ELR (cell line): ENCODE results near the gene TEX19.
A peak's percentile ranks its signal among the peaks of the same experiment; 100 is the strongest.
"Not testable (repeated sequence)": the region's sequence is repeated elsewhere in the genome, so short reads cannot be mapped to it uniquely, and the experiment has no call there.

ENCODE experiments used
- DNase-seq: peaks from one replicate; pipeline ENCODE4 v3.0.0-alpha.2; 2015; ENCODE audit warnings: low read depth

Gene TEX19

GRCh38 chr17:82356845-82357355 is 2.1 kb upstream of the TEX19 start:
- no peak for DNase-seq

- no peak for DNase-seq
Measured at GRCh38 chr17:82357394-82357793, 1.7 kb upstream of the TEX19 start.

GRCh38 chr17:82359451-82360074 is 516 bp downstream of the TEX19 start:
- not testable (repeated sequence) for DNase-seq

GRCh38 chr17:82361885-82362633 is 3.0 kb downstream of the TEX19 start:
- no peak for DNase-seq

- no peak for DNase-seq
Measured at GRCh38 chr17:82365606-82366295, 6.7 kb downstream of the TEX19 start.

- DNase-seq: no peak
Measured at GRCh38 chr17:82366749-82367148, 7.7 kb downstream of the TEX19 start.

GRCh38 chr17:82367724-82368524 is 8.9 kb downstream of the TEX19 start:
- DNase-seq: peak; percentile 40

- no peak for DNase-seq
Measured at GRCh38 chr17:82369211-82369610, 10.2 kb downstream of the TEX19 start.

GRCh38 chr17:82370471-82371332 is 11.7 kb downstream of the TEX19 start:
- peak; percentile 26 for DNase-seq

GRCh38 chr17:82371333-82372248 is 12.5 kb downstream of the TEX19 start, which contains the start of gene UTS2R:
UTS2R (plus strand) TSS chr17:82371765; CDS start chr17:82374325, 2,560 bp downstream.
- DNase-seq: no peak

GRCh38 chr17:82372249-82373071 is 13.4 kb downstream of the TEX19 start:
- DNase-seq: no peak

GRCh38 chr17:82373072-82373452 is 14.0 kb downstream of the TEX19 start:
- DNase-seq: not testable (repeated sequence)

- no peak for DNase-seq
Measured at GRCh38 chr17:82373731-82374625, 14.9 kb downstream of the TEX19 start.

GRCh38 chr17:82374626-82375331 is 15.7 kb downstream of the TEX19 start:
- no peak for DNase-seq

- no peak for DNase-seq
Measured at GRCh38 chr17:82375359-82376041, 16.5 kb downstream of the TEX19 start.

- no peak for DNase-seq
Measured at GRCh38 chr17:82376042-82376730, 17.1 kb downstream of the TEX19 start.
